GM12878 (cell line): ENCODE data around the gene TAB2. TPM values are rescaled to one million over a fixed set of nuclear protein-coding genes. Genes with fewer than 3 reads are reported as not detected.

ENCODE experiments used
- ATAC-seq: fragments of 200-7000 bp; cut with Tn5 transposase; 3 replicates; pipeline ENCODE4 v1.9.1; 2020; ENCODE audit warnings: mild to moderate bottlenecking, moderate library complexity
- BruUV-seq: library from RNA; stranded (reverse); fragments of 400-500 nt; replicated peaks from 2 replicates; lab custom pipeline; 2021; lab: Mats Ljungman, UMichigan
- CTCF ChIA-PET: fragments of 300-600 bp; sonication (Branson Sonifier 250); formaldehyde crosslinking; extraction: SDS; loops from one replicate; lab custom pipeline; 2021; ENCODE audit warnings: inconsistent platforms; lab: Yijun Ruan, JAX
- POLR2A ChIA-PET: fragments of 350-600 bp; formaldehyde crosslinking; extraction: SDS; loops from one replicate; lab custom pipeline; 2021; ENCODE audit warnings: inconsistent platforms; lab: Charles Lee
- RAD21 ChIA-PET: fragments of 300-600 bp; sonication (Branson Sonifier 250); formaldehyde crosslinking; loops from one replicate; lab custom pipeline; 2023; ENCODE audit warnings: antibody characterized with exemption; ENCODE audit not compliant: unreplicated experiment; lab: Charles Lee
- SMC1A ChIA-PET: fragments of 300-600 bp; sonication (Branson Sonifier 250); formaldehyde crosslinking; loops from one replicate; lab custom pipeline; 2023; ENCODE audit not compliant: unreplicated experiment, uncharacterized antibody; lab: Charles Lee
- DNase-seq: peaks from one replicate; pipeline ENCODE4 v3.0.0-alpha.2; 2011; ENCODE audit warnings: low read depth, low spot score
- FAIRE-seq: peaks from 3 replicates; lab custom pipeline; 2011; peaks lifted over from hg19 to GRCh38; lab: Jason Lieb, UNC
- H2AFZ ChIP-seq: 2 replicates; pipeline ENCODE4 v1.6.0; 2011; ENCODE audit warnings: low read depth, low read length, control low read depth; ENCODE audit not compliant: control insufficient read depth
- H3K27ac ChIP-seq: 2 replicates; pipeline ENCODE4 v1.5.1; 2011; ENCODE audit warnings: control low read depth; ENCODE audit not compliant: control insufficient read depth, insufficient read depth
- H3K27me3 ChIP-seq, 2 experiments: replicated peaks in 1 of 2; 2 replicates each; pipeline versions ENCODE4 v1.6.0 to v1.6.1; 2011; ENCODE audit warnings: low read length in 1 of 2; ENCODE audit not compliant: control insufficient read depth in 2 of 2, insufficient read depth in 2 of 2
- H3K36me3 ChIP-seq, 2 experiments: 2 replicates each; pipeline ENCODE4 v1.5.1; 2011; ENCODE audit warnings: low read length in 1 of 2; ENCODE audit not compliant: control insufficient read depth in 2 of 2, insufficient read depth in 2 of 2
- H3K4me1 ChIP-seq: 2 replicates; pipeline ENCODE4 v1.6.1; 2011; ENCODE audit warnings: mild to moderate bottlenecking, low read length, moderate library complexity, mixed read lengths; ENCODE audit not compliant: control insufficient read depth, insufficient read depth
- H3K4me2 ChIP-seq: 2 replicates; pipeline ENCODE4 v1.6.0; 2011; ENCODE audit warnings: control low read depth; ENCODE audit not compliant: control insufficient read depth, insufficient read depth
- H3K4me3 ChIP-seq: fragments of 200-600 bp; sonication (generic); 2 replicates; pipeline ENCODE4 v1.5.1; 2016
- H3K79me2 ChIP-seq: 2 replicates; pipeline ENCODE4 v1.6.0; 2011; ENCODE audit warnings: low read length; ENCODE audit not compliant: control insufficient read depth, insufficient read depth
- H3K9ac ChIP-seq: 2 replicates; pipeline ENCODE4 v1.8.0; 2011; ENCODE audit warnings: low read length, control low read depth, mixed read lengths; ENCODE audit not compliant: control insufficient read depth, insufficient read depth
- H3K9me3 ChIP-seq: replicated peaks from 3 replicates; pipeline ENCODE4 v1.5.1; 2011; ENCODE audit warnings: mild to moderate bottlenecking, low read length; ENCODE audit not compliant: control insufficient read depth, insufficient read depth
- H4K20me1 ChIP-seq: 2 replicates; pipeline ENCODE4 v1.6.0; 2011; ENCODE audit not compliant: control insufficient read depth, insufficient read depth
- BMI1 ChIP-seq: fragments of 450-650 bp; IDR thresholded peaks from 2 replicates; pipeline ENCODE4 v1.6.1; 2016; ENCODE audit warnings: mild to moderate bottlenecking, moderate library complexity, borderline replicate concordance
- CREB1 ChIP-seq: IDR thresholded peaks from 2 replicates; pipeline ENCODE4 v1.6.1; 2012; ENCODE audit warnings: low read depth, mild to moderate bottlenecking, inconsistent platforms
- CREM ChIP-seq: IDR thresholded peaks from 2 replicates; pipeline ENCODE4 v1.6.1; 2014; ENCODE audit warnings: antibody characterized with exemption, low read depth
- EP300 ChIP-seq, 2 experiments: fragments of 150-350 bp in 1 of 2; IDR thresholded peaks; 2 replicates each; pipeline ENCODE4 v1.6.1; 2011 to 2012; ENCODE audit warnings: low read depth in 2 of 2, low read length in 2 of 2, borderline replicate concordance in 1 of 2, improper control_type of control experiment in 1 of 2, inconsistent platforms in 1 of 2; ENCODE audit not compliant: control insufficient read depth in 1 of 2
- FOXM1 ChIP-seq: IDR thresholded peaks from 2 replicates; pipeline ENCODE4 v1.6.1; 2012; ENCODE audit warnings: low read depth, mild to moderate bottlenecking, inconsistent platforms, low read length, moderate library complexity
- KDM1A ChIP-seq: fragments of 200-600 bp; sonication (generic); IDR thresholded peaks from 2 replicates; pipeline ENCODE4 v1.6.1; 2016; ENCODE audit warnings: borderline replicate concordance
- KLF5 ChIP-seq: fragments of 450-650 bp; IDR thresholded peaks from 2 replicates; pipeline ENCODE4 v1.6.1; 2014; ENCODE audit warnings: mild to moderate bottlenecking; ENCODE audit not compliant: partially characterized antibody
- NRF1 ChIP-seq: conservative IDR thresholded peaks from 2 replicates; pipeline ENCODE4 v1.6.1; 2011; ENCODE audit warnings: mild to moderate bottlenecking, low read depth, low read length, improper control_type of control experiment
- PAX8 ChIP-seq: fragments of 450-650 bp; IDR thresholded peaks from 2 replicates; pipeline ENCODE4 v1.6.1; 2017; ENCODE audit warnings: mild to moderate bottlenecking, moderate library complexity
- PKNOX1 ChIP-seq: fragments of 450-650 bp; IDR thresholded peaks from 2 replicates; pipeline ENCODE4 v1.6.1; 2016; ENCODE audit warnings: mild to moderate bottlenecking
- RFX5 ChIP-seq: IDR thresholded peaks from 2 replicates; pipeline ENCODE4 v1.6.1; 2011; ENCODE audit warnings: low read depth, low read length, improper control_type of control experiment
- TCF12 ChIP-seq: IDR thresholded peaks from 2 replicates; pipeline ENCODE4 v1.6.1; 2011; ENCODE audit warnings: low read depth, mild to moderate bottlenecking, low read length
- ZNF622 ChIP-seq: fragments of 450-650 bp; IDR thresholded peaks from 2 replicates; pipeline ENCODE4 v1.6.1; 2017; ENCODE audit warnings: mild to moderate bottlenecking, inconsistent platforms
- ZZZ3 ChIP-seq: IDR thresholded peaks from 2 replicates; pipeline ENCODE4 v1.6.1; 2011; ENCODE audit warnings: low read depth; ENCODE audit not compliant: control insufficient read depth, insufficient read length
- WGBS: methylation state at CpG from one replicate; pipeline ENCODE4 v1.1.6; 2016; ENCODE audit warnings: low lambda C conversion rate; ENCODE audit not compliant: insufficient replicate concordance, insufficient coverage; ENCODE audit errors: missing lambda C conversion rate; 5-methylcytosine and 5-hydroxymethylcytosine counted together
- in situ Hi-C: fragments of 300-500 bp; cut with MboI; formaldehyde crosslinking; loops from 9 replicates; pipeline ENCODE4 v1.14.3; 2018; ENCODE audit warnings: mixed read lengths
- intact Hi-C: fragments of 100-400 bp; cut with micrococcal nuclease; formaldehyde crosslinking; loops from one replicate; pipeline ENCODE4 v1.14.2; 2022; ENCODE audit not compliant: unreplicated experiment
- polyA plus RNA-seq, 11 experiments: library from polyadenylated mRNA; depleted of rRNA in 4 of 11; unstranded in 6 of 11; stranded (reverse) in 5 of 11; fragments of >200 nt; fragmentation: Nextera tagmentation in 4 of 11; fragmentation: Illumina TruSeq in 1 of 11; extraction: Ambion mirVana in 4 of 11; extraction: Trizol in 1 of 11; gene quantifications; 1 replicate in 1 of 11; 2 replicates in 10 of 11; pipeline versions ENCODE4 v1.2.1 to v1.2.3, GENCODE V29; 2011 to 2016; ENCODE audit warnings: inconsistent platforms in 2 of 11, missing spikeins in 2 of 11, low read depth in 1 of 11
- total RNA-seq, 4 experiments: library from RNA; depleted of rRNA in 3 of 4; stranded (reverse); fragments of >200 nt in 3 of 4; fragmentation: Illumina TruSeq in 1 of 4; extraction: Trizol in 1 of 4; gene quantifications; 2 replicates each; pipeline versions ENCODE4 v1.2.1 to v1.2.3, GENCODE V29; 2013 to 2021
- TF ChIP-seq, protein P1 (sequence below): fragments of 450-650 bp; formaldehyde crosslinking; IDR thresholded peaks from 2 replicates; pipeline ENCODE4 v1.5.0; 2022; ENCODE audit warnings: mild to moderate bottlenecking, missing genetic modification characterization

TAB2 gene
- total and polyA plus RNA-seq, 10 of the 15 experiments (the other 5 are each of a cell fraction or from before 2014, with no cell fraction given), result 8.9 to 66.3 (median 23.0) TPM

- peak; percentile 30; the same call in 1 of the 2 replicates for TF ChIP-seq PKNOX1
These were observed 102.3 kb downstream of the TAB2 start (continued) for GRCh38 chr6:149419696-149420404.

- H3K9ac ChIP-seq, result no peak overlapping the region
- no peak overlapping the region for H2AFZ ChIP-seq
- no peak overlapping the region for H3K27ac ChIP-seq
- ChIA-PET RAD21 (interaction anchor here (0.7 to 4.1 kb wide), 15 partner anchors 11 to 392 kb away, joined by 3 to 29 read pairs (median 7); no protein-coding TSS in a partner anchor), CTCF (interaction anchor here (0.8 to 3.0 kb wide), 20 partner anchors 7 to 390 kb away, joined by 3 to 17 read pairs (median 4); no protein-coding TSS in a partner anchor), SMC1A (interaction anchor here (0.6 to 3.5 kb wide), 35 partner anchors 9 to 843 kb away, joined by 3 to 28 read pairs (median 4); no protein-coding TSS in a partner anchor), POLR2A (interaction anchor here (0.6 to 2.7 kb wide), 6 partner anchors 11 to 390 kb away, joined by 3 to 7 read pairs (median 4); no protein-coding TSS in a partner anchor)
- TF ChIP-seq RFX5, result no peak
- TF ChIP-seq FOXM1, result no peak
- TF ChIP-seq KLF5, result no peak
- TF ChIP-seq ZZZ3, result no peak
- no peak for TF ChIP-seq EP300 (IDR thresholded peaks at IDR 0.05; ENCODE audit: borderline replicate concordance in 1 of 2, control insufficient read depth in 1 of 2, low read depth in 2 of 2, low read length in 2 of 2)
- no peak for TF ChIP-seq CREM
- no peak for TF ChIP-seq NRF1
- TF ChIP-seq BMI1, result no peak
- no peak for TF ChIP-seq ZNF622
- TF ChIP-seq, protein P1, sequence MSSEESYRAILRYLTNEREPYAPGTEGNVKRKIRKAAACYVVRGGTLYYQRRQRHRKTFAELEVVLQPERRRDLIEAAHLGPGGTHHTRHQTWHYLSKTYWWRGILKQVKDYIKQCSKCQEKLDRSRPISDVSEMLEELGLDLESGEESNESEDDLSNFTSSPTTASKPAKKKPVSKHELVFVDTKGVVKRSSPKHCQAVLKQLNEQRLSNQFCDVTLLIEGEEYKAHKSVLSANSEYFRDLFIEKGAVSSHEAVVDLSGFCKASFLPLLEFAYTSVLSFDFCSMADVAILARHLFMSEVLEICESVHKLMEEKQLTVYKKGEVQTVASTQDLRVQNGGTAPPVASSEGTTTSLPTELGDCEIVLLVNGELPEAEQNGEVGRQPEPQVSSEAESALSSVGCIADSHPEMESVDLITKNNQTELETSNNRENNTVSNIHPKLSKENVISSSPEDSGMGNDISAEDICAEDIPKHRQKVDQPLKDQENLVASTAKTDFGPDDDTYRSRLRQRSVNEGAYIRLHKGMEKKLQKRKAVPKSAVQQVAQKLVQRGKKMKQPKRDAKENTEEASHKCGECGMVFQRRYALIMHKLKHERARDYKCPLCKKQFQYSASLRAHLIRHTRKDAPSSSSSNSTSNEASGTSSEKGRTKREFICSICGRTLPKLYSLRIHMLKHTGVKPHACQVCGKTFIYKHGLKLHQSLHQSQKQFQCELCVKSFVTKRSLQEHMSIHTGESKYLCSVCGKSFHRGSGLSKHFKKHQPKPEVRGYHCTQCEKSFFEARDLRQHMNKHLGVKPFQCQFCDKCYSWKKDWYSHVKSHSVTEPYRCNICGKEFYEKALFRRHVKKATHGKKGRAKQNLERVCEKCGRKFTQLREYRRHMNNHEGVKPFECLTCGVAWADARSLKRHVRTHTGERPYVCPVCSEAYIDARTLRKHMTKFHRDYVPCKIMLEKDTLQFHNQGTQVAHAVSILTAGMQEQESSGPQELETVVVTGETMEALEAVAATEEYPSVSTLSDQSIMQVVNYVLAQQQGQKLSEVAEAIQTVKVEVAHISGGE (CRISPR knock-in tag), result no peak
- TF ChIP-seq TCF12, result no peak
- TF ChIP-seq KDM1A, result no peak
- TF ChIP-seq PAX8, result no peak
- no peak for TF ChIP-seq CREB1
- H3K4me3 ChIP-seq, result no peak overlapping the region
- H3K27me3 ChIP-seq, result no peaks in the 10 kb centered on the region
- H3K9me3 ChIP-seq, result no peaks in the 10 kb centered on the region
- DNase-seq (no peak), ATAC-seq (no peak), FAIRE-seq (no peak)
- H3K4me2 ChIP-seq, result no peak overlapping the region
- no peaks in the 10 kb centered on the region for H4K20me1 ChIP-seq
- intact Hi-C loops (no loop called here), in situ Hi-C loops (no loop called here)
- H3K79me2 ChIP-seq, result no peaks in the 10 kb centered on the region
- WGBS, result 10% methylated on average over 5 of the region's 5 CpGs
- BruUV-seq, result no TSS peak
- no peaks in the 10 kb centered on the region for H3K36me3 ChIP-seq
- peaks cover 14% of the 10 kb centered on the region for H3K4me1 ChIP-seq
These were observed 103.6 kb downstream of the TAB2 start for GRCh38 chr6:149421132-149421531.
